Activated naive CD8-positive, alpha-beta T cell treated with anti-CD3 and anti-CD28 coated beads, Interleukin-2, amount 10 ng/mL, durations not matched to agents 7 days and 5 days (primary cell): ENCODE measurements around the gene JKAMP. TPM values are rescaled to one million over a fixed set of nuclear protein-coding genes. Genes with fewer than 3 reads are reported as not detected.
A peak's percentile ranks its signal among the peaks of the same experiment; 100 is the strongest.

ENCODE experiments used
- ATAC-seq: fragments of 150-1000 bp; cut with Tn5 transposase; one replicate; pipeline ENCODE4 v1.10.0; 2021; ENCODE audit warnings: low read depth, moderate library complexity
- POLR2A ChIA-PET: fragments of 350-600 bp; sonication (Branson Sonifier 250); formaldehyde crosslinking; loops from one replicate; lab custom pipeline; 2021; ENCODE audit warnings: antibody characterized with exemption; lab: Charles Lee
- DNase-seq: peaks from one replicate; pipeline ENCODE4 v3.0.0; 2021
- H3K27ac Mint-ChIP-seq: one replicate; pipeline ENCODE4 v1.8.0; 2022; ENCODE audit warnings: mild to moderate bottlenecking, mixed read lengths
- H3K27me3 Mint-ChIP-seq: one replicate; pipeline ENCODE4 v1.8.0; 2022; ENCODE audit warnings: mild to moderate bottlenecking, moderate library complexity, mixed read lengths
- H3K36me3 Mint-ChIP-seq: one replicate; pipeline ENCODE4 v1.8.0; 2021; ENCODE audit warnings: mild to moderate bottlenecking, mixed read lengths
- H3K4me1 Mint-ChIP-seq: one replicate; pipeline ENCODE4 v1.8.0; 2021; ENCODE audit warnings: mixed read lengths
- H3K4me3 Mint-ChIP-seq: one replicate; pipeline ENCODE4 v1.8.0; 2022; ENCODE audit warnings: mild to moderate bottlenecking, moderate library complexity, mixed read lengths
- H3K9me3 Mint-ChIP-seq: one replicate; pipeline ENCODE4 v1.8.0; 2021; ENCODE audit warnings: mixed read lengths
- total RNA-seq, 2 experiments: library from RNA; stranded (reverse); gene quantifications; one replicate each; pipeline ENCODE4 v1.2.3, GENCODE V29; 2021

Gene JKAMP
- total RNA-seq, 2 experiments from 2014 or later = 31.5 to 35.9 TPM

GRCh38 chr14:59463787-59464485, 20.4 kb upstream of the JKAMP start:
- peak; percentile 34 for ATAC-seq
- peaks cover 9% of the 10 kb centered on the region for H3K36me3 Mint-ChIP-seq

GRCh38 chr14:59464486-59465315, 19.6 kb upstream of the JKAMP start:
- Mint-ChIP-seq H3K4me1 (peaks cover 9% of the 10 kb centered on the region), H3K27ac (peak overlapping the region; percentile 35), H3K4me3 (peak overlapping the region; percentile 88), H3K27me3 (no peaks in the 10 kb centered on the region), H3K36me3 (peaks cover 7% of the 10 kb centered on the region), H3K9me3 (no peaks in the 10 kb centered on the region)
- DNase-seq (peak; percentile 72), ATAC-seq (peak; percentile 80)
- POLR2A ChIA-PET = interaction anchor here (0.7 to 2.4 kb wide), 4 partner anchors 14 to 19 kb away, joined by 3 to 20 read pairs (median 4); partner anchors contain the start of genes JKAMP and L3HYPDH

More at GRCh38 chr14:59463787-59464485, 20.4 kb upstream of the JKAMP start:
- Mint-ChIP-seq H3K27ac (peak overlapping the region; percentile 21), H3K27me3 (no peaks in the 10 kb centered on the region), H3K4me3 (peak overlapping the region; percentile 88), H3K4me1 (peaks cover 9% of the 10 kb centered on the region), H3K9me3 (no peaks in the 10 kb centered on the region)
- DNase-seq = peak; percentile 68
- POLR2A ChIA-PET = interaction anchor here (0.7 to 2.4 kb wide), 4 partner anchors 15 to 20 kb away, joined by 3 to 20 read pairs (median 4); partner anchors contain the start of genes JKAMP and L3HYPDH

GRCh38 chr14:59465316-59466135, 18.8 kb upstream of the JKAMP start, which contains the start of gene GPR135:
TSS of gene GPR135 (minus strand) at chr14:59465380. CDS start at chr14:59465226, 154 bp downstream.
- Mint-ChIP-seq H3K4me1 (peaks cover 9% of the 10 kb centered on the region), H3K27ac (peak within 1 kb of the TSS; percentile 35), H3K4me3 (peak within 1 kb of the TSS; percentile 88), H3K9me3 (no peaks in the 10 kb centered on the region), H3K36me3 (peaks cover 1% of the 10 kb centered on the region), H3K27me3 (no peaks in the 10 kb centered on the region)
- ATAC-seq (peak; percentile 3), DNase-seq (no peak)
- POLR2A ChIA-PET = interaction anchor here (1.2 to 2.4 kb wide), 3 partner anchors 15 to 18 kb away, joined by 3 to 20 read pairs (median 4); partner anchors contain the start of genes JKAMP and L3HYPDH

- no peaks in the 10 kb centered on the region for H3K27me3 Mint-ChIP-seq
- POLR2A ChIA-PET = interaction anchor here (1.1 kb wide), 1 partner anchor 10 kb away, joined by 8 read pairs; the partner anchor contains the start of genes JKAMP and L3HYPDH
Measured at GRCh38 chr14:59474172-59474571, 10.1 kb upstream of the JKAMP start.

GRCh38 chr14:59475709-59476108, 8.6 kb upstream of the JKAMP start:
- peaks cover 21% of the 10 kb centered on the region for H3K36me3 Mint-ChIP-seq
- H3K9me3 Mint-ChIP-seq = no peaks in the 10 kb centered on the region
- peaks cover 22% of the 10 kb centered on the region for H3K4me1 Mint-ChIP-seq
- no peak overlapping the region for H3K4me3 Mint-ChIP-seq
- no peak overlapping the region for H3K27ac Mint-ChIP-seq
- ATAC-seq (no peak), DNase-seq (no peak)
- H3K27me3 Mint-ChIP-seq = no peaks in the 10 kb centered on the region
- POLR2A ChIA-PET = no interaction called here

More at GRCh38 chr14:59474172-59474571, 10.1 kb upstream of the JKAMP start:
- ATAC-seq (no peak), DNase-seq (no peak)
- peaks cover 19% of the 10 kb centered on the region for H3K36me3 Mint-ChIP-seq
- no peaks in the 10 kb centered on the region for H3K9me3 Mint-ChIP-seq
- H3K4me3 Mint-ChIP-seq = no peak overlapping the region
- H3K4me1 Mint-ChIP-seq = peaks cover 12% of the 10 kb centered on the region
- no peak overlapping the region for H3K27ac Mint-ChIP-seq

GRCh38 chr14:59478540-59478939, 5.8 kb upstream of the JKAMP start:
- Mint-ChIP-seq H3K4me1 (peaks cover 45% of the 10 kb centered on the region), H3K36me3 (peaks cover 19% of the 10 kb centered on the region), H3K4me3 (no peak overlapping the region), H3K27me3 (no peaks in the 10 kb centered on the region), H3K9me3 (no peaks in the 10 kb centered on the region), H3K27ac (no peak overlapping the region)
- no peak for DNase-seq
- ATAC-seq = no peak
- POLR2A ChIA-PET = interaction anchor here (1.5 kb wide), 1 partner anchor 14 kb away, joined by 3 read pairs; no protein-coding TSS in a partner anchor

- no peak for ATAC-seq
- Mint-ChIP-seq H3K9me3 (no peaks in the 10 kb centered on the region), H3K27me3 (no peaks in the 10 kb centered on the region), H3K27ac (peak overlapping the region; percentile 75), H3K4me1 (peaks cover 45% of the 10 kb centered on the region), H3K36me3 (peaks cover 13% of the 10 kb centered on the region), H3K4me3 (peak overlapping the region; percentile 60)
- POLR2A ChIA-PET = interaction anchor here (1.2 to 1.3 kb wide), 2 partner anchors 15 to 292 kb away, joined by 3 read pairs; partner anchors contain the start of genes DAAM1 and GPR135
- DNase-seq = no peak
Measured at GRCh38 chr14:59480166-59480565, 4.2 kb upstream of the JKAMP start.

- no peak for ATAC-seq
- Mint-ChIP-seq H3K27me3 (no peaks in the 10 kb centered on the region), H3K4me3 (peak overlapping the region; percentile 71), H3K4me1 (peaks cover 51% of the 10 kb centered on the region), H3K27ac (peak overlapping the region; percentile 73), H3K9me3 (no peaks in the 10 kb centered on the region), H3K36me3 (peaks cover 13% of the 10 kb centered on the region)
- POLR2A ChIA-PET = interaction anchor here (1.2 kb wide), 1 partner anchor 293 kb away, joined by 3 read pairs; the partner anchor contains the start of gene DAAM1
- DNase-seq = no peak
Measured at GRCh38 chr14:59481407-59481806, 2.9 kb upstream of the JKAMP start.

GRCh38 chr14:59481871-59482540, 2.3 kb upstream of the JKAMP start:
- Mint-ChIP-seq H3K4me1 (peaks cover 47% of the 10 kb centered on the region), H3K27me3 (no peaks in the 10 kb centered on the region), H3K9me3 (no peaks in the 10 kb centered on the region), H3K36me3 (peaks cover 13% of the 10 kb centered on the region), H3K27ac (peak overlapping the region; percentile 91), H3K4me3 (peak overlapping the region; percentile 92)
- ATAC-seq (no peak), DNase-seq (no peak)
- POLR2A ChIA-PET = interaction anchor here (1.2 kb wide), 2 partner anchors 17 to 293 kb away, joined by 4 read pairs; partner anchors contain the start of gene DAAM1

GRCh38 chr14:59482541-59483331, 1.6 kb upstream of the JKAMP start:
- Mint-ChIP-seq H3K4me1 (peaks cover 47% of the 10 kb centered on the region), H3K36me3 (peaks cover 14% of the 10 kb centered on the region), H3K27ac (peak overlapping the region; percentile 91), H3K27me3 (no peaks in the 10 kb centered on the region), H3K9me3 (no peaks in the 10 kb centered on the region), H3K4me3 (peak overlapping the region; percentile 92)
- ATAC-seq (no peak), DNase-seq (no peak)
- POLR2A ChIA-PET = interaction anchor here (1.2 to 1.7 kb wide), 3 partner anchors 18 to 294 kb away, joined by 4 to 20 read pairs (median 4); partner anchors contain the start of genes DAAM1 and GPR135

- DNase-seq (no peak), ATAC-seq (no peak)
- H3K27me3 Mint-ChIP-seq = no peaks in the 10 kb centered on the region
- H3K4me3 Mint-ChIP-seq = peak overlapping the region; percentile 92
- peak overlapping the region; percentile 91 for H3K27ac Mint-ChIP-seq
- H3K4me1 Mint-ChIP-seq = peaks cover 48% of the 10 kb centered on the region
- peaks cover 18% of the 10 kb centered on the region for H3K36me3 Mint-ChIP-seq
- POLR2A ChIA-PET = interaction anchor here (1.4 to 2.0 kb wide), 5 partner anchors 9 to 766 kb away, joined by 6 to 20 read pairs (median 7); partner anchors contain the start of genes DAAM1, GPR135 and PPM1A
- H3K9me3 Mint-ChIP-seq = no peaks in the 10 kb centered on the region
Measured at GRCh38 chr14:59483363-59483762, 954 bp upstream of the JKAMP start.
